Ureter (tissue), 1 donor: ENCODE results near the gene RAI1. TPM values are rescaled to one million over a fixed set of nuclear protein-coding genes. Genes with fewer than 3 reads are reported as not detected.
A peak's percentile ranks its signal among the peaks of the same experiment; 100 is the strongest.

Experiments used
- DNase-seq: peaks from one replicate; pipeline ENCODE4 v3.0.0-alpha.2; 2020; ENCODE audit warnings: low spot score
- total RNA-seq: library from RNA; stranded (reverse); gene quantifications from one replicate; pipeline ENCODE4 v1.2.4, GENCODE V29; 2023
- donor health status: DM: yes; HTN: yes; CAD: no.

The RAI1 gene
- total RNA-seq, 1 donor from 2014 or later, result 117 TPM

- DNase-seq, result no peak
These were observed 17.1 kb downstream of the RAI1 start for GRCh38 chr17:17698371-17698770.

GRCh38 chr17:17698869-17699351, 17.7 kb downstream of the RAI1 start:
- DNase-seq, result no peak

GRCh38 chr17:17699491-17699890, 18.2 kb downstream of the RAI1 start:
- no peak for DNase-seq

- DNase-seq, result no peak
These were observed 19.2 kb downstream of the RAI1 start for GRCh38 chr17:17700251-17700969.

DNA sequence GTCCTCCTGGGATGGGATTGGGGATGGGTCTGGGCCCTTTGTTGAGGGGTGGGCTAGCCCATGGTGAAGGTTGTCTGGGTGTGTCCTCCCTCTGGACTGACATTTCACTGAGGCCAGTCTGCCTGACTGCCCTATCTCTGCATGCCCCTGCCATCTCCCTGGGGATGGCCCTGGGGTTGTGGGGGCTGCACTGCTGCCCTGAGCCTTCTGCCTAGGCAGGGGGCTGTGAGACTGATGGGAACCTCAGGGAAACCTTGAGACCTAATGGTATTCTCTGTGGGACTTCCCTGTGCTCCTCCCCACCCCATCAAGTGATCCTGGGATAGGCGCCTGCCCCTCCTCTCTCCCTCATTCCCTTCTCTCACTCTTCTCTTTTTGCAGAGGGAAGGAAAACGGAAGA, 19.9 kb downstream of the RAI1 start:
- DNase-seq, result no peak

DNA sequence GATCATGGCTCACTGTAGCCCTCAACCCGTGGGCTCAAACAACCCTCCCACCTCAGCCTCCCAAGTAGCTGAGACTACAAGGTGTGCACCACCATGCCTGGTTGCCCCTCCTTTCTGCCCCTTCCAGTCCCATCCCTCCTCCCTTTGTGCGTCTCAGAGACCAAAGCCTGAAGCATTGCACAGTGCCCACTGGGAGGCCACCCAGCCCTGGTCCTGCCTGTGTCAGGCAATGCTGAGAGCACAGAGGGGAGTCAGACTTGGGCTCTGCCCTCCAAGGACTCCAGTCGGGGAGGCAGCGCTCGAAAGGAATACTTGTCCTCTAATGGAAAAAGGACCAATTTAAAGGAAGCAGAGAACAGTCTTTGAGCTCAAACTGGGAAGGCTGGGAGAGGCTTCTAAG, 20.4 kb downstream of the RAI1 start:
- no peak for DNase-seq

GRCh38 chr17:17702449-17703139, 21.3 kb downstream of the RAI1 start:
- DNase-seq, result no peak

DNA sequence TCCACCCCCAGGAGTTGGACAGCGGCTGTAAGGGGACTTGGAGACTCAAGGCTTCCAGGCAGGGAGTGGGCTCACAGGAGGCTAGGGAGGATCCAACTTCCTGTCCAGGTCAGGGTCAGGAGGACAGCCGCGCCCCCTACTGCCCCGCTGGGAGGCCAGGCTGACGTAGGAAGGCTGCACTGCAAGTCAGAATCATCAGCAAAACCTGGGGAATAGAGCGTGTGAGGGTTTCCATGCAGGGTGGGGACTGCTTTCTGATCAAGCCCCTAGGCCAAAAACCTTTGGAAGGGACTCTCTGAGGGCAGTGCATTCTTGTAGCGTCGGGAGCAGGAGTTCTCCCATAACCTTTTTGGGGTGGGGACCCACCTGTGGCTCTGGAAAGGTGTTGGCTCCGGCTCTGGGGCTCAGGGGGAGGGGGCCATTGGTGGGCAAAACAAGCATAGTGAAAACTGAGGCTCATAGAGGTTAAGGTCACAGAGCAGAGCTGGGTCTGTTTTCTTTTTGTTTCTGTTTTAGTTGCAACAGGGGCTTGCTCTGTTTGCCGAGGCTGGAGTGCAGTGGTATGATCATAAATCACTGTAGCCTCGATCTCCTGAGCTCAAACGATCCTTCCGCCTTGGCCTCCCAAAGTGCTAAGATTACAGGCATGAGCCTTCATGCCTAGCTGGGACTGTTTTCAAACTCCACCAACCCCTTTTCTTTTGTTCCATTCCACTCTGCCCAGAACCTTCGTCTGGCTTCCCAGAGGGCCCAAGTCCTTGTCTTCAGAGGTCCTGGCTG, 22.1 kb downstream of the RAI1 start:
- DNase-seq, result no peak

- DNase-seq, result no peak
These were observed 23.7 kb downstream of the RAI1 start for GRCh38 chr17:17704931-17705330.

- DNase-seq, result no peak
These were observed 25.1 kb downstream of the RAI1 start for GRCh38 chr17:17706140-17707060.

DNA sequence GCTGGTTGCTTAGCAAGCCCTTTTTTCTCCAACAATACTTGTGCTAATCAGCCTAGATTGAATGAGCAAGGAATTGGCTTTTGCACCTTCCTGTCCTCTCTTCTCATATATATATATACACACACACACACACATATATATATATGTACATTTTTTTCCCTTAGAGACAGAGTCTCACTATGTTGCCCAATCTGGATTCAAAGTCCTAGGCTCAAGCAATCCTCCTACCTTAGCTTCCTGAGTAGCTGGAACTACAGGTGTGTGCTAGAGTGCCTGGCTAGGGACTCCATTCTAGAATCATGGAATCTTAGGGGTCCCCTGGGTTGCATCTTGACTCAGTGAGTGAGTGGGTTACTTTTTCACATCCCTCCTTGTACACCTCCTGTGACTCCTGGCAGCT, 27.0 kb downstream of the RAI1 start:
- DNase-seq, result no peak

- no peak for DNase-seq
These were observed 27.6 kb downstream of the RAI1 start for GRCh38 chr17:17708816-17709215.

GRCh38 chr17:17709815-17710321, 28.6 kb downstream of the RAI1 start:
- no peak for DNase-seq

DNA sequence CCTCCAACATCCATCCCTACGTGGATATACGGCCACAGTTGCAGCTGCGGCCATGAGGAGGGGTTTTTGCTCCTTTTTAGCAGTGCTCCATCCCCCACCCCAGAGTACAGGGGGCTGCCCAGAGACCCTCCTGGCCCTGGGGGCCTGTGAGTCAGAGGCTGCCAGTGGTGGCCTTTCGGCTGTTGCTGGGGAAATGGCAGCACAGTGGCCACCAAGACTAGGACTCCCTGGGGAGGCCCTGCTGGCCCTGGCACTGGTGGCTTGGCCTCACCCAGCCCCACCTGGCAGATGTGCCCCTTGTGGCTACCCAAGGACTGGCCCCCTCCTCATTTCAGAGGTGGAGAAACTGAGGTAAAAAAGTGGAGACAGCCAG, 29.1 kb downstream of the RAI1 start:
- no peak for DNase-seq

DNA sequence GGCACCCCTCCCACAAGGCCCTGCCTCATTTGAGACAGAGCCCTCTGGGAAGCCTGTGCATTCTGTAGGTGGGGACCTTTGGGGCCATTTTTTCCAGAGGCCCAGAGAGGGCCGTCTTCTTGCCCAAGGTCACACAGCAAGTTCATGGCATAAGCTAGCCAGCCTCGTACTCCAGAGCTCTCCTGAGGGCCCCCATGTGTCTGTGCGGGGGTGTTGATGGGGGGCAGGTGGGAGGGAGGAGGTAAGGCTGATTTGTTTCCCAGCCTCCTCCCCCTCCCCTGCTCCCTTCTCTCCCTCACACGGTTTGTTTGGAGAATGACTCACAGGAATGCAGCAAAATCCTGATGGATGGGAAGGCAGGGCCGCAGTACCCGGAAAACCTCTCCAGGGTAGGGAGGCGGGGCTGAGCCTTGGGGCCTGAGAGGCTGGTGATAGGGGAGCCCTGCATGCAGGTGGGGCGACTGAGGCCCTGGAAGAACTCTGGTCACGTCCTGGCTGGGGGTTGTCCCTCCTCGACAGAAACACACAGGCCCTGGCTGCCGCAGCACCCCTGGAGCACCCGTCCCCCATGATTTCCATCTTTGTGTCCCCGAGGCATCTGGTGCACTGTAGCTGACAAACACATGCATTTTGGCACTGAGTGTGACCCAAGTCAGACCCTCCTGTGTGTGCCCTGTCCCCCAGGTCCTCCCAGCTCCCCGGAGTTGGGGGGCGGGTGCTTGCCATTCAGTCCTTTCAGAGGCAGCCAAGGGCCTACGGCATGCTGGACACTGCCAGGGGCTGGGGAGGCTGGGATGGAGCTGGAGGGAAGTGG, 29.7 kb downstream of the RAI1 start:
- DNase-seq, result peak; percentile 94

GRCh38 chr17:17711641-17712162, 30.4 kb downstream of the RAI1 start:
- no peak for DNase-seq

DNA sequence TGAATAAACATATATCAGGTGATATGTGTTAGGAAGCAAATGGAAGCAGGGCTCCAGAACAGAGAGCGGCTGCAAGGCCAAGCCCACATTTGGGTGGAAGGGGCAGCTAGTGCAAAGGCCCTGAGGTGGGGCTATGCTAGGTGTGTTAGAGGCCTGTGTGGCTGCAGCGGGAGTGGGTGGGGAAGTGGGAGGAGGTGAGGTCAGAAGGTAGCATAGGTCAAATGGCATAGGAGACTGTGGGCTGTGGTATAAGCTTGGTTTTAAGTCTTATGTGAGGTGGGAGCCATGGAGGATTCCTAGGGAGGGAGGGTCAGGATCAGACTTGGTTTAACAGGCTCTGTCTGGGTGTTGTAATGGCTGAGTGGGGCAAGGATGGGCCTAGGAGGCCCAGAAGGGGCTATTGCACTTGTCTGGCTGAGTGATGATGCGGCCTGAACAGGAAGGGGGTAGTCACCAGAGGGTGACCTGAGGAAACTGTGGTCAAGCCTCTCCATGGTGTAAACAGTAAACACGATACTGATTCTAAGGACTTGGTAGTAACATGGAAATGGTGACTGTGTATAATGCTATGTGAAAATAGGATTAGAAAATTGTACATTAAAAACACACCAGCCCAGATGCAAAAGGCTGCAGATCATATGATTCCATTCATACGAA, 31.1 kb downstream of the RAI1 start:
- DNase-seq, result no peak

DNA sequence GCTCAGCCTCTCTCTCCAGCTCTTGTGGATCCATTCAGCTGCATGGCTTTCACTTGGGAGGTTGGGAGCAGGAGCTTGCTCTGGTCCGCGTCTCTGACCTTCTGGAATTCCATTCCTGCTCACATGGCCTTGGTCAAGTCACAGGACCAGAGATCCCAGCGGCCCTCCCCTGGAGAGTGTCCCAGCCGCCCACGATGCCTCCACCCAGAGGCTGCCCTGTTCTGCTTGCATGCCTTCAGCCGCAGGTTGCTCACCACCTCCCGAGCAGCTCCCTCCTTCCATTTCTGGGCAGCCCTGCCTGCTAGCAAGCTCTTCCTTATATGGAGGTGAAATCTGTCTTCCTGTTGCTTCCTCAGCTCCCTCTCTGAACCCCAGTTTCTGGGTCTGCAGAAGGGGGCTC, 32.6 kb downstream of the RAI1 start:
- peak; percentile 77 for DNase-seq

- no peak for DNase-seq
These were observed 33.1 kb downstream of the RAI1 start for GRCh38 chr17:17714261-17714866.
